A172 (cell line): ENCODE results near the gene DGCR2. TPM values are rescaled to one million over a fixed set of nuclear protein-coding genes. Genes with fewer than 3 reads are reported as not detected.
A peak's percentile ranks its signal among the peaks of the same experiment; 100 is the strongest.
"Not testable (repeated sequence)": the region's sequence is repeated elsewhere in the genome, so short reads cannot be mapped to it uniquely, and the experiment has no call there.

Experiments used
- DNase-seq: peaks from one replicate; pipeline ENCODE4 v3.0.0-alpha.2; 2015; ENCODE audit warnings: low spot score
- total RNA-seq: library from RNA; depleted of rRNA; stranded (reverse); fragments of >200 nt; shearing (Covaris generic); gene quantifications from 2 replicates; pipeline ENCODE4 v1.2.3, GENCODE V29; 2014

The DGCR2 gene
- total RNA-seq, 1 experiment from 2014 or later: 15.6 TPM

DNA sequence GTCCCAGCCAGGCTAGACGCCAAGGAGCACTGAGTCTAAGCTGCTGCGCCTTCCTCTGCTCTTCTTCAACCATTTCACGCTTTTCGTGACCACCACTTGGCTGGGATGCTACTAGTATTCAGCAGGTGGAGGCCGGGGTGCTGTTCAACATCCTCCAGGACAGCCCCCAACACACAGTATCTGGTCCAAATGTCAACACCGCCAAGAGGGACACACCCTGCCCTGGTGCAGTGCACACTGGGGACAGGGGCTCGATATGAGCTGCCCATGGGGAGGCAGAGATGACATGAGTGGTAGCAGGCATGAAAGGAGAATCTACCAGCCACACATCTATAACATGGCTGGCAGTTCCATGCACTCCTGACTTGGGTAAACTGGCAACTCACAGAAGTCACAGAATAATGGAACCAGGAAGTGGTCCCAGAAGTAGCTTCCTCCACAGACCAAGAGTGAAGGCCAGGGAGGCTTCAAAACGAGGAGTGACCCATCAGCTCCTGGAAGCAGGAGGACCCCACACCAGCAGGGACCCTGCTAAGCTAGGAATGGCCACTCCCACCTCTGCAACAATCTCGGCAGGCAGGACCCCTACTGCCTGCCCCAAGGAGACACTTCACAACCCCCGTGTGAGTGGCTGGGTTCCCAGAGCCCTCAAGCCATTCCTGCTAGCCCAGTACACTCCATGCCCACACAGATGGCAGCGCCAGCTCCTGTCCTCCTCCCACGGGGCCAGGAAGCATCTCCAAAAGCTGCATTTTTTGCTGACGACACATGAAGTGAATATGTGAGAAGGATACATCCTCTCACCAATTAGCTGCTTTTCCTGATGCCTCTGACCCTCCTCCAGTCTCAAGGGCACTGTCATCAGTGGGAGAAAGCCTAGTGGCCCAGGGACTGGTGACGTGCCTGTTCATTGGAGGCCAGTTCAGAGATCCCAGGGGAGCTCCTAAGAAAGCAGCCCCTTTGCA, 78.8 kb downstream of the DGCR2 start:
- peak; percentile 24 for DNase-seq

DNA sequence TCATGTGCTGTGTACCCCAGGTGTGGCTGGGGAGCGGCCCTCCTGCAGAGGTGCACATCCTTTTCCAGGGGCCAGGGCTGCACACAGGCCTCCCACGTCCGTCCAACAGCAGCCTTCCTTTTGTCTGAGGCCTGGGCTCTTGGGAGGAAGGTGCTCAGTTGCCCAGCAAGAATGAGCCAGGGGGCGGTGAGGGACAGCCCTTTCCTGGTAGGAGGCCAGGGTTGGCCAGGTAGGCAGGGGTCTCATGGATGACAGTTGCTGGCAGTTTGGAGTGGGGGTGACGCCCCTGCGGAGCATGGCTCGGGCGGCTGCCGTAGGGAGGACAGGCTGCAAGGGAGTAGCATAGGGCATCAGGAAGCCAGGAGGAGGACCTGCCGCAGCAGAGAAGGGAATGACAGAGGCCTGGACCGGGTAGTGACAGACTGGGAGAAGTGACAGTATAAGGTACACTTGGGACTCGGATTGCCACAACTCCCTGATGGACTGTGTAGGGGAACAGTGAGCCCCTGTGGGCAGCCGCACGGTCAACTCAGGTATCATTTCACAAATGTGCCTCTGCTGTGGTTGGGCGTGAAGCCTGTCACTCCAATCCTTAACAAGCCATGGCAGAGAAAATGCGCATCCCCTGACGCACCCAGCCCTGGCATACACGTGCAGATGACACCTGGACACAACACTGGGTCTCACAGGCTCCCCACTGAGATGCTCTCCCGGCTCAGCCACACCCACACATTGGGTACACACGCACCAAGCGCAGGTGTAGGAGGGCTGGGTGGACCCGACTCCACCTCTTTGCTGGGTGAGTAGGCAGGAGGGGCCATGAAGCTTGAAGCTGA, 79.7 kb downstream of the DGCR2 start:
- no peak for DNase-seq

DNA sequence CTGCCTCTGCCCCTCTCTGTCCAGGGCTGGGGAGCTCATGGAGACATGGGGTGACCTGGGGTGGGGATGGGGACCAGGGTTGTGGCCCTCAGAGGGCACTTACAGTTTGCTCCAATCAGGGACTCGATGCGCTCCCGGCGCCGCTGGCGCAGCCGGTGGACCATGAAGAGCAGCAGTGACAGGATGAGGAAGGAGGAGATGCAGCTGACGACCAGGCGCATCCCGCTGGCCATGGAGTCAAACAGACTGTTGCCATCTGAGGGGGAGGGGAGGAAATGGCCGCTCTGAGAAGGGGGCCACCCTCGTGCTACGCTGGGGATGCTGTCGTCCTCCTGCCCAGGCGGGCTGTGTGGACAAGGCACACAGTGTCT, 80.5 kb downstream of the DGCR2 start:
- DNase-seq: no peak

DNA sequence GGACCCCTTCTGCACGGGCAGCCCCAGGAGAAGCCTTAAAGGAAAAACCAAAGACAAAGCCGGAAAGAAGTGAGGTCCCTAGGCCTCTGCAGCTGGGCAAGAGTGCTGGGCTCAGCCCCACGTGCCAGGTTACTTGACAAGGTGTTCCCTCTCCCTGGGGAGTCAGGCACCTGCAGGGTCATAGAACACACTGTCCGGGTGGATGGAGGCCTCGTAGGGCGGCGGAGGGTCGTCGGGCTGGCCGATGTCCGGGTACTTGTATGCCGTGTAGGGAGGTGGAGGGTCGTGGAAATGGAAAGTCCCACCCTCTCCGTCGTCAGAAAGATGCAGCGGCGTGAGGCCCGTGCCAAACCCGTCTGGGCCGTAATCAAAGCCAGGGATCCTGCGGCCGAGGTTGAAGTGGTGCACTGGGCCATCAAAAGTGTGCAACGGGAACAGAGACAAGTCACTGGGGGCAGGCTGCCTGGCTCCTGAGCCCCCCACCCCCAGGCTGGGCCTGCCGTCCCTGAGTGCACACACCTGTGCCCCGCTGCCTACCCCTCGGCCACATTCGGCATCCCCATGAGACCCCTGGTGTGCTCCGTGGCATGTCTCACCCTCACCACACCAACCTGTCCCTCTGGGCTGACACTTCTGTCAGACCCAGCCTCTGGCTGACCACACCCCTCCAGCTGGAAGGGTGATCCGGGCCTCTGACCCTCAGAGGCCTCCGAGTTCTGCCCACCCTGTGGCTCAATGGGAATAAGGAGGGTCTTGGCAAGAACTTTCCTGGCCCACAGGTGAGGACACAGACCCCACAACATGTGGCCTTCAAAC, 81.1 kb downstream of the DGCR2 start:
- DNase-seq: no peak

DNA sequence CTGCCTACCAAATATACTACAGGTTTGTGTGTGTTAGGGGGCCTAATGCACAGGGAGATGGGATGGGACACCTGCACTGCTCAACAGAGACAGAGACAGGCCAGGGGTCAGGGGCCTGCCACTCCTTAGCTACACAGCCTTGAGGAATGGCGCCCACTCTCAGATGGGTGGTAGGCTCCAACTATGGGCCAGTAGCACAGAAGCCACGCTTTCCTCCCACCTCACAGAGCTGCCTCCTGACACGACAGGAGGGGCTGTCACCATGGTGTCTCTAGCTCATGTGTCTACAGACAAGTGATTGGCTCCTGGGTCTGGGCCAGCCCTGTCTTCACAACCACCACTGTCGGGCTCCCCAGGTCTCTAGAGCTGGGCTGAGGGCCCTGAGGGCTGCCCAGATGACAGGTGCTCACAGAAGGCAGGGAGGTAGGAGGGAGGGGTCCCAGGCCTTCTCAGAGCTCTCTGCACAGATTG, 81.8 kb downstream of the DGCR2 start:
- no peak for DNase-seq

DNA sequence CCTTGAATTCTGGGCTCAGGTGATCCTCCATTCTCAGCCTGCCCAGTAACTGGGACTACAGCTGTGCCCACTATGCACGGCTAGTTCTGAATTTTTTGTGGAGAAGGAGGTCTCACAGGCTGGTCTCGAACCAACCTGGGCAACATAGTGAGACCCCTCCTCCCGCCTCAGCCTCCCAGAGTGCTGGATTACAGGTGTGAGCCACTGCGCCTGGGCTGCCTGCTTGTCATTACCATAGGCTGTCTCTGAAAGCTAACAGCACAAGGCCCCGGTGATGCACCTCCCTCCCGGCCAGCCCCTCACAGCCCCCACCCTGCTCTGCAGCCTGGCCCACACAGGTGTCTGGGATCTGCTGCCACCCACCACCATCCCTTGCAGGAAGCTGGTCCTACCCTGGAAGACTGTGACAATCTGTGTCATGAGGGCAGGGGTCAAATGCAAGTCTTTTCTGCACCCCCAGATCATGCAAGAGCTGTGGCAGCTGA, 82.4 kb downstream of the DGCR2 start:
- DNase-seq: no peak

DNA sequence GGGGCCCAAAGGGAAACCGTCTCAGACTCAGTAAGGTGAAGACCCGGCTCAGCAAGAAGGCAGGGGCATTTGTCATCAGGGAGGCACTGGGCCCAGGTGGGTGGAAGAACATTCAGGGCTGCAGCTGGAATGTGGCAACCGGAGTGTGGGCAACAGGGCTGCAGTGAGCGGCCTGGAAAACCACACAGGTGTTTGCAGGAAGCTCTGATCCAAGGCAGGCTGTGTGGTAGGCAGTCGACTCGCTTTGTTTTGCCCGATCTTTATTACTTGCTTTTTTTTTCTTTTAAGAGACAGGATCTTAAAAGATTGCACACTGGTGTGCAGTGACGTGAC, 82.8 kb downstream of the DGCR2 start:
- DNase-seq: no peak

DNA sequence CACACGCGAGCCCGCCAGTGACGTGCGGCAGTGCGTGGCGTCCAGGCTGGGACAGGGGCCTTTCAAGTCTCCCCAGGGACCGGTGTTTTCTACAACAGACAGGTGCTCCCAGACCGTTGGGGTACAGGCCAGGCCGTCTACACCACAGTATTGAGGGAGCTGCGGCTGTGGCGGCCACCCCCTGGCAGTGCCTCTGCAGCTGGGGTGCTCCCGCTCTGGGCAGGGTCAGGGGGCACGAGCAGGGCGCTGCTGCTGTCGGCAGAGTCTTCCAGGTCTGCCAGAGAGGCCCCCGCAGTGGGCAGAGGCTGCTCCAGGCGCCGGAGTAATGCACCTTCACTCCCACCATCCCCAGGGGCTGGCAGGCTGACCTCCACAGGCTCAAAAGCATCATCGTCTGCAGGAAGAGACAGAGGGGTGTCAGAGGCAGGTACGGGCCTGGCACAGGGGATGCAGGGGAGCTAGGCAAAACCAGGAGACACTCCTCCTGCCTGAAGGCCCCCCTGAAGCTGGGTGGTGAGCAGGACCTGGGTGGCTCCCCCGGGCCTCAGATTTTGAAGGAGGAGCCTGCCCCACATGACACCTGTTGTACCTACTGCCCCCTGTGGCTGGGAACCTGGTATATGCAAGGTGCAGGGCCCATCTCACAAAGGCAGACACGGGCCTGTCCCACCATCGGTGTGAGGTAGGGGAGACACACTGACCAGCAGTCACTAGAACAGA, 83.3 kb downstream of the DGCR2 start:
- DNase-seq: no peak

DNA sequence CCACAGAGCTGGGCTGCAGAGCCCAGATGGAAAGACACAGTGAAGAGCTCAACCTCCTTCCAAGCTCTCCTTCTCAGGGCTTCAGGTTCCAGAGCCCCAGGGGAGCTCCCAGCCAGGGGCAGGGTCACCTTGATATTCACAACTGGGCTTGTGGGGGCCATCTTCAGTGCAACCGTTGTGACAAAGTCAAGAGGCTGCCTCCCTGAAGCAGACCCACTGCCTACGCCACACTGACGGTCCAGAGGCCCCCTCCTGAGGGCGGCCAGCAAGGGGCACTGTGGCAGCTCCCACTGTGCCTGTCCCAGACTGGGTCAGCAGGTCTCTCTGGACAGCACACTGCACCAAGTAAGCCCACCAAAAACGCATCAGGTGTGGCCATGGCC, 84.1 kb downstream of the DGCR2 start:
- DNase-seq: no peak

DNA sequence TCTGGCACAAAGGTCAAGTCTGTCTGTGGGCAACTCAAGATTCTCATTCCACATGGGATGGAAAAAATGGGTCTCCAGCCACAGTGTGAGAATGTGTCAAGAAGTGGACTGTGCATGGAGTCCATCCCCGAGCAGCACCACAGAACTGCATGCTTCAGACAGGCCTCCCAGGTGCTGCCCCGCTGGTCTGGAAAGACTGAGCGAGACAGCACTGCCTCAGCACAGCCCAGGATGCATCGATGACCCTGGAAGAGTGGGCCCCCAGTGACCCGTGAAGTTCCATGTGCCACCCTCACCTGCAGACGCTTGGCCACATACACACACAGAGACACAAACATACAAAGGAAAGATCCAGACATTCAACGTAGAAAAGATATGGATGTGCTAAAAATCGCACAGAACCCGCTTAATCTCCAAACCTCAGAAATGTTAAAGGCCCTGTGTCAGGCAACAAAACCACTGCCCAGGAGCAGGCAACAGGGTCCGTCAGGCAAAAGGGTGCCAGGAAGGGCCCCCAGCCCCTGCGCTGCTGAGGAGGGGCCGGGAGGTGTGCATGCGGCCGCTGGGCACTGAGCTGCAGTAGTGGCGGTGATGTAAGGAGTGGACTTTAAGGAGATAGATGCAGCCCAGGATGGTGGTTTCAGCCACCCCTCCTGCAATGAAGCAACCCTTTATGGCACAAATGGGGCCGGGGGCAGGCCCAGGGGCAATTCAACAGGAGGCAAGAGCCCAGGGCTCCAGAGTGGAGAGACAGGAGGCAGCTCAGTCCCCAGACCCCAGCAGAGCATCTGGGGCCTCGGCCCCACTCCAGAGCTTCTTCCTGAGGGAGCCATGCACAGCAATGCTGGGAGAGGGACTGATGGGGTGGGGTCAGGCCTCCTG, 84.7 kb downstream of the DGCR2 start:
- DNase-seq: no peak

DNA sequence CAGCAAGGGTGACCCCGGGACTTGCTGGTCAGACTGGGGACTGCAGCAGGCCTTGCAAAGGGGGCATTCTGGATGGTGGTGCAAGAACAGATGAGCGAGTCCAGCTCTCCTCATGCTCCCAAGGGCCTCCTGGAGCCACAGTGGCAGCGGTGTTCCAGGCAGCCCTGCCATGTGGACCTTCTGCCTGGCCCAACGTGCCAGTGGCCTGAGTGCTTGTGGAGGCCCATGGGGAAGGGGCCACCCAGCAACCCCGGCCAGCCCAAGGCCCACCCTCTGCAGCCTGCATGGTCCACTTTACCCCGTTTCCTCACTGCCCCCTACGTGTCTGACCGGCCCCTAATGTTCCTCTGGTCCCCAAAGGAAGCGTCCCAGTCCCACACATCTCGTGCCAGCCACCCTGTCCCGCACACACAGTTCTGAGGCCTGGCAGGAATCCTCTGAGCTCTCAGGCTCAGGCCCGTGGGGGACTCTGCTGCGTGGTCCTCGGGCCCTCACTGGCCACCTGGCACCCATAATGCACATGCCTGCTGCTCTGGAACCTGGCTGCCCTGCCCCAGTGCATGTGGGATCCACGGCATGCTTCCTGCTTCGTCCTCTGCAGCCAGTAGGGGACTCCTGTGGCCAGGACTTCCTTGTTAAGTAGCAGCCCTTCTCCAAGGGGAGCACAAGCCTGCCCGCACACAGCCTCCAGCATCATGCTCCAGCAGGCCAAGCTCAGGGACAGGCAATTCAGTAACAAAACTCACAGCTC, 85.5 kb downstream of the DGCR2 start:
- no peak for DNase-seq

DNA sequence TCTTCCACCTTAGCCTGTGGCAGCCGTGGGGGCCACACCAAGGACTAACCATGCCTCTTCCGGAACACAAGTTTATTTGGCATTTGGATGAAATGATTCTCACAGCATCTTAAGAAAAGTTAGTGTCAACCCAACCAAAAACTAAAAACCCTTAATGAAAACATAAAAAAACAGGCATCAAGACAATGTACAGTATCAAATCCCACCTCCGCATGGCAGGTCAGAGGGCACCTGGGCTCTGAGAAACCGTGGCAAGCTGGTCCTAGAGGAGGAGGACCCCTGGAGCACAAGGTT, 86.0 kb downstream of the DGCR2 start:
- DNase-seq: no peak

DNA sequence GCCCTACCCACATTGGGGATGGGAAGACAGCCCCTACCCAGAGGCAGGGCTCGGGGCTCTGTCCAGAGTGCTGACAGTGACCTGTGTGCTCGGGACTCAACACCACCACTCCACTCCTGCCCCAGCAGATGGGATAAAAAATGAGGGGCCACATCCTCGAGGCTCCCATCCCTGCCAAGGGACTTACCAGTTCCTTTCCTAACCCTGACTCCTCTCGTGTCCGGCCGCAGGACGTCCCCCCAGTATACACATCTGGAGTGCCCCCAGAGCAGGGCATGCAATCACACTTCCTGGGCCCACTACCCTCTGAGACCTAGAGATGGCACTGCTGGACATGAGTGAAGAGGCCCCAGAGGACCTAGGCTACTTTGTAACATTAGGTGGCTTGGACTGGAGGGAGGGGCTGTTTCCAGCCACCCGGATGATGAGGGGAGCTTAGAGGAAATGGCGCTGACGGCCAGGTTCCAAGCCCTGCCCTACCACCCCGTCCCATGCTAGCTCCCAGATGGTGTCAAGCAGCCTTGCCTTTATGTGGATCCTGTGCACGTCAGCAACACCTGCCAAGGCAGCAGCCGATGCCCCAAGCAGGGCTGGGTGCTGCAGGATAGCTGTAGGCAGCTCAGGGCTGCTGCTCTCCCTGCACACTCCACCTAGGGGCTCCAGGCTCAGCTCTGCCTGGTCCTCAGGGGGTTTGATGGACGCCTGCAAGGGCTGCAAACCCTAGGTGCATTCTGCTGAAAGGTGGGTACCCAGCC, 86.6 kb downstream of the DGCR2 start:
- no peak for DNase-seq

DNA sequence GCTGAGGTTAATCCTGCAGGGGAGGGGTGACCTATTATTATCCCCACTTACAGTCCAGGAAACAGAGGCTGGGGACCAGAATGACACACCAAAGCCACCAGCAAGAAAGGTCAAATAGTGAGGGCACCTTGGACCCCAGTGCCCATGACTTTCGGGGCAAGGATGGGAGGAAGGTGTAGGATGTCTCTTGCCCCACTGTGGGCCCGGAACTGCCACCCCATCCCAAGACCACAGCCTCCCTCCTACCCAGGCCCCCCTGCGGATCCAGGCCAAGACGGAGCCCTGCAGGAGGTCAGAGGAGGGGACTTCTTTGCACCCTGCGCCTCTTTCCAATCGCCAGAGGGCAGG, 87.1 kb downstream of the DGCR2 start:
- not testable (repeated sequence) for DNase-seq

DNA sequence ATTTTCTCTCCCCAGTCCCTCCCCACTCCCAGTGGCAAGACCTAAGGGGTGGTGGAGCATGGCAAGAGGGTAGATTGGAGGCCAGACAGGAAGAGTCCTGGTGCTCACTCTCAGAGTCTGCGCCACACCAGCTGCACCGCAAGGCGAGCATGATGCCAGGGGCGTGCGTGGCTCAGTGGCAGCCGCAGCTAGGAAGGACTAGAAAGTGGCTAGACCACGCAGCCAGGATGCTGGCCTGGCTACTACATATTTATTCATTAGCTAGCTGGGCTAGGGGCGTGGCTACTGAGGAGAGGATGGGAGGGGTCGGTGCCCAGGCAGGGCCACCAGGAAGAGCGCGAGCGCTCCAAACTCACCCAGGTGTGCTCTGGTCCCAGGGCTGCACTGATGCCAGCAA, 87.5 kb downstream of the DGCR2 start:
- DNase-seq: not testable (repeated sequence)

DNA sequence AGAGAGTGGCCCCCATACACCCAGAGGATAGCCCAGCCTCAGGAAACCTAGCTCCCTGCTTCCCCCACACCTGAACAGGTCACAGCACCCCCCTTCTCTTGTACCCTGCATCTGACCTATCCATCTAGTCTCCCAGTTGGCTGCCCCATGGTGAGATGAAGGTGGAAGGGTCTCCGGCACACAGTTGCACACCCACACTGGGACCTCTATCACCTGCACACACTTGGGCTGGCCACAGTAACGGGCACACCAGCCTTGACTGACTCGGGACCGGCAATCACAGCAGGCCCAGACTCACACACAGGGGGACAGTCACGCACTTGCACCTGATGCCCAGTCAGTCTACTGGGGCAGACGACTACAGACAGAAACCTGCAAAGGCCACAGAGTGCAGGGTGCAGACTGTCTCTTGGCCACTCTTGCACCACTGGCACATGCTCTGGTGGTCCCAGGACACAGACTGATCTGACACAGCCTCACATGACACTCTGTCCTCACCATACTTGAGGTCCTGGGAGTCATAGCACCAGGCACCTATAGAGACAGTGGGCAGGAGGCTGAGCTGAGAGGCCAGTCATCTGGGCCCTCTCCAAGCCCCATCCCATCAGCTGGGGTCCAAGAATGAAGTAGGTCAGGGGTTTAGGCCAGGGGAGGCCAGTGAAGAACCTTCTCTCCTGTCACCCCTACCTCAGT, 88.0 kb downstream of the DGCR2 start:
- not testable (repeated sequence) for DNase-seq

DNA sequence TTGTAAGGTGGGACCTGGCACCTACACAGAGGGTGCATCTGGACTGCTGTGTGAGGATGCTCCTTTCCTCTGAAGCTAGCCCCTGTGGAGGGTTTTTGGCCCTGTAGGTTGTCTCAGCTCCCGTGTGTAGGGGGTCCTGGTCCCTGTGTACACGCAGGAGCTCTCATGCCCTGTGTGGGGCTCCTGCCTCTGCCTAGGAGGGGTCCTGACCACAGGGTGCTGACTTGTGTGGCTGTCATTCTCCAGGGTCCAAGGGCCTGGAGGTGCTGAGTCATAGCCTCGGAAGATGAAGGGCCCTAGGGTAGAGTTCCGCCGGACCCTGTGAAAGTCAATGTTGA, 88.7 kb downstream of the DGCR2 start:
- not testable (repeated sequence) for DNase-seq

DNA sequence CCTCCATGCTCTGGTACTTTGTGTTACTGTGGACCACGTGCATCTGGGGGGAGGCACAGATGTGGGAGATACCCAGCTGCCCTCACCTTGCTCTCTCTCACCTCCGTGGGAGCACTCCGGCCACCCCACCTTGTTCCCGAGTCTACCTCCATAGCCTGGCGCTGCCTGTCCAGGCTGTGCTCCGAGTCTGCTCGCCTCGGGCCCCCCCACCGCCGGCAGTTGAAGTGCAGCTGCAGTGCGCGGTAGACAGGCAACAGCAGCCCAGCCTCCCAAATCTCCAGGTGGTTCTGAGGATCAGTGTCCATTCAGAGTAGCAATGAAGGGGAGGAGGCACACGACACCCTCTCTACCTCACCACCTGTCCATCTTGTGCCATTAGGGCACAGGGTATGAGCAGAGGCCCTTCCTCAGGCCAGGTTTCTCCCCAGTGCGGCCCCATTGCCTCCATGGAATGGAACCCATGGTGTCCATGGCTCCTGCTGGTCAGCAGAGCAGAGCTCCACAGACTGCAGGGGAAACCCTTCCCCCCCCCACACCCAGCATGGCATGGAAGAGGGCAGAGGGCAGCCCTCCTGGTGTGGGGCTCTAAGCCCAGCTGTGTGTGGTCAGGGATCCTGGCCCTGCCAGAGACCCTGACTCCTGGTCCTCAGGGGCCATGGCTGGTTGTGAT, 89.2 kb downstream of the DGCR2 start:
- DNase-seq: not testable (repeated sequence)
